Heart left ventricle (tissue), 16 donors: Measurements from ENCODE around the gene MS4A6A. TPM values are rescaled to one million over a fixed set of nuclear protein-coding genes. Genes with fewer than 3 reads are reported as not detected.

ENCODE experiments used
- ATAC-seq, 4 donors: fragments of 200-7000 bp; cut with Tn5 transposase; one replicate each; pipeline ENCODE4 v1.9.1; 2020 to 2022; ENCODE audit warnings: moderate library complexity in 4 of 4, mild to moderate bottlenecking in 3 of 4, moderate number of reproducible peaks in 1 of 4
- DNase-seq, 5 donors: peaks; one replicate each; pipeline ENCODE4 v3.0.0-alpha.2; 2020
- H3K27ac ChIP-seq, 12 donors: fragments of 200-600 bp; sonication (generic) in 4 of 12; one replicate each; pipeline versions ENCODE4 v1.5.0 to v1.8.0; 2016 to 2022; ENCODE audit warnings: mild to moderate bottlenecking in 2 of 12
- H3K27me3 ChIP-seq, 9 donors: fragments of 200-600 bp; sonication (generic) in 2 of 9; one replicate each; pipeline versions ENCODE4 v1.5.1 to v1.8.0; 2016 to 2022; ENCODE audit warnings: mild to moderate bottlenecking in 3 of 9
- H3K36me3 ChIP-seq, 9 donors: fragments of 200-600 bp; sonication (generic) in 2 of 9; one replicate each; pipeline versions ENCODE4 v1.5.0 to v1.8.0; 2018 to 2022; ENCODE audit warnings: mild to moderate bottlenecking in 2 of 9
- H3K4me1 ChIP-seq, 12 donors: fragments of 200-600 bp; sonication (generic) in 4 of 12; one replicate each; pipeline versions ENCODE4 v1.5.0 to v1.8.0; 2016 to 2022; ENCODE audit warnings: mild to moderate bottlenecking in 3 of 12
- H3K4me3 ChIP-seq, 12 donors: fragments of 200-600 bp; sonication (generic) in 4 of 12; one replicate each; pipeline versions ENCODE4 v1.5.0 to v1.8.0; 2017 to 2022; ENCODE audit warnings: mild to moderate bottlenecking in 9 of 12, moderate library complexity in 4 of 12
- H3K9me3 ChIP-seq, 12 donors: fragments of 200-600 bp; sonication (generic) in 4 of 12; one replicate each; pipeline versions ENCODE4 v1.5.0 to v1.8.0; 2016 to 2022; ENCODE audit warnings: mild to moderate bottlenecking in 1 of 12
- CTCF ChIP-seq, 12 donors: fragments of 200-600 bp; sonication (generic) in 4 of 12; IDR thresholded peaks; one replicate each; pipeline versions ENCODE4 v1.5.0 to v1.8.0; 2018 to 2022; ENCODE audit warnings: antibody characterized with exemption in 12 of 12, mild to moderate bottlenecking in 5 of 12
- POLR2A ChIP-seq, 2 donors: fragments of 450-650 bp; IDR thresholded peaks; one replicate each; pipeline ENCODE4 v1.6.1; 2017; ENCODE audit warnings: antibody characterized with exemption in 2 of 2, mild to moderate bottlenecking in 2 of 2, moderate library complexity in 2 of 2
- WGBS, 4 donors: extraction: QIAGEN DNeasy Blood & Tissue Kit in 2 of 4; methylation state at CpG; one replicate each; pipeline versions ENCODE4 v1.1.5 to v1.1.7; 2013 to 2018; 5-methylcytosine and 5-hydroxymethylcytosine counted together
- intact Hi-C, 10 donors: fragments of 100-400 bp; cut with DNase I; formaldehyde crosslinking; loops; one replicate each; pipeline versions ENCODE4 v1.11.1 to v1.14.2; 2022
- microRNA-seq, 4 donors: library from miRNA; unstranded; fragments of <30 nt; microRNA quantifications; one replicate each; pipeline versions ENCODE4 to v1.2.0, GENCODE V29; 2017 to 2020
- polyA plus RNA-seq, 2 donors: library from polyadenylated mRNA; stranded (reverse); fragments of 200-250 nt; gene quantifications; one replicate each; pipeline ENCODE4 v1.2.3, GENCODE V29; 2013
- total RNA-seq, 9 donors: library from RNA; depleted of rRNA in 2 of 9; stranded (reverse); fragments of >200 nt in 2 of 9; fragmentation: NEBNext Ultra II Directional in 3 of 9; extraction: Animal tissue kit (Norgen Biotek cat#: 25700) in 3 of 9; gene quantifications; one replicate each; pipeline versions ENCODE4 v1.1.0 to v1.2.4, GENCODE V29; 2016 to 2023
- donor health status: ischemic (EF 13 %, LVEDD 7.1; RV severe dilation, severe dysfunction).
- donor health status: healthy with polysubstance abuse.
- donor health status: DM: no; HTN: yes; CAD: no.
- donor health status: DM: no; HTN: no; CAD: no.
- donor health status: ischemic (EF 25% LVEDD 6.9; RV normal size, moderate dysfunction).
- donor health status: ischemic (EF 25% LVEDD 5.7; RV mildly dilated, moderate dysfunction).
- donor health status: healthy.
- donor health status: DM: yes; HTN: yes; CAD: no.
- donor health status: ischemic (EF 35%, LVEDD 5.7; RV mildly dilated, moderate dysfunction).
- donor health status: nonischemic (EF 11% LVEDD 7.7; RV severe dilation, severe dysfunction).
- donor health status: DM: yes; HTN: yes; CAD: no.
- donor health status: PGD.
- donor health status: ischemic (EF 29% LVEDD 5.4; RV normal size, mild dysfunction).
- donor health status: nonischemic (EF 23%, LVEDD 6.1; RV moderate dilation, normal function).

The MS4A6A gene
- total and polyA plus RNA-seq, 11 donors: 11.7 to 279 (median 23.0) TPM

GRCh38 chr11:60128376-60128775 is 54.5 kb downstream of the MS4A6A start:
- no peak overlapping the region for H3K27ac ChIP-seq
- ATAC-seq: no peak
- 89 to 95% (median 93%) methylated on average over 2 of the region's 2 CpGs for WGBS, 4 donors
- TF ChIP-seq CTCF (IDR thresholded peaks at IDR 0.05): no peak
- TF ChIP-seq POLR2A (IDR thresholded peaks at IDR 0.05): no peak
- H3K4me1 ChIP-seq: no peaks in the 10 kb centered on the region
- H3K9me3 ChIP-seq: no peaks in the 10 kb centered on the region
- H3K4me3 ChIP-seq: no peak overlapping the region
- no peaks in the 10 kb centered on the region for H3K36me3 ChIP-seq
- no peak for DNase-seq
- intact Hi-C loops: no loop called here
- no peaks in the 10 kb centered on the region for H3K27me3 ChIP-seq

GRCh38 chr11:60127311-60127811 is 55.5 kb downstream of the MS4A6A start:
- peak overlapping the region in 1 of 12 donors; percentile 40 for H3K27ac ChIP-seq
- 69 to 77% (median 71%) methylated on average over 3 of the region's 3 CpGs for WGBS, 4 donors
- no peak for TF ChIP-seq POLR2A (IDR thresholded peaks at IDR 0.05)
- no peak for TF ChIP-seq CTCF (IDR thresholded peaks at IDR 0.05)
- intact Hi-C loops: no loop called here
- no peak overlapping the region for H3K4me3 ChIP-seq
- H3K27me3 ChIP-seq: no peaks in the 10 kb centered on the region
- DNase-seq (no peak), ATAC-seq (peak in 1 of 4 donors; percentile 42)
- H3K36me3 ChIP-seq: no peaks in the 10 kb centered on the region
- H3K4me1 ChIP-seq: no peaks in the 10 kb centered on the region
- no peaks in the 10 kb centered on the region for H3K9me3 ChIP-seq

- no peak for DNase-seq
- TF ChIP-seq CTCF (IDR thresholded peaks at IDR 0.05): no peak
- TF ChIP-seq POLR2A (IDR thresholded peaks at IDR 0.05): no peak
- H3K9me3 ChIP-seq: no peaks in the 10 kb centered on the region
- no peaks in the 10 kb centered on the region for H3K27me3 ChIP-seq
- intact Hi-C loops: no loop called here
- no peak for ATAC-seq
- H3K36me3 ChIP-seq: no peaks in the 10 kb centered on the region
- no peak overlapping the region for H3K4me3 ChIP-seq
- H3K27ac ChIP-seq: no peak overlapping the region
- no peaks in the 10 kb centered on the region for H3K4me1 ChIP-seq
Measured at GRCh38 chr11:60125956-60126585, 56.8 kb downstream of the MS4A6A start.

DNA sequence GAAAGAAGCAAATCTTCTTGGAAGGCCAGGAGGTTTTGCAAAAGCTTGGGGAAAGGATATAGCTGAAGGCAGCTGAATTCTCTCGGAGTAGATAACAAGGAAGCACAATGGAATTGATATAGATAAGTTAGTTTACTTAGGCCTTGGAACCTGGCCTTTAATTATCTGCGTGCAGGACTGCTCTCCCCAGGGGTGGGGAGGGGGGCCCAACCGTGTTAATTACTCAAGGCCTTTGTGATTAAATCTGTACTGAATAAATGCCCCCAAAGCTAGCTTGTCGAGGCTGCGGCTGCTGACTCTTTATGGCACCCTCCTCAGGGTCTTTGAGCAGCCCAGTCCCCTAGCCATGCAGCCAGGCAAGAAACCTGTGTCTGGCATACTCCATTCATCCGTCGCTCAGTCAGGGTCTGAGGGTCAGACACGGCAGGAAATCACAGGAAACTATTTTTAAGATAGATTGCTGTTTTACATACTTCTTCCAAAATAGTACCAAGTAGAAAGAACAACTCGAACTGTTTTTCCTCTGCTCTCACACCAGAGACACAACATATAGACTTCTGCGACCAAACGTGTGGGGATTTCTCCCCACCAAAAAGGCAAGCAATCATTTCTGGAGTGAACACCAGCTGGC is 58.0 kb downstream of the MS4A6A start:
- TF ChIP-seq POLR2A (IDR thresholded peaks at IDR 0.05) (no peak), CTCF (IDR thresholded peaks at IDR 0.05) (no peak)
- intact Hi-C loops: no loop called here
- no peaks in the 10 kb centered on the region for H3K27me3 ChIP-seq
- no peaks in the 10 kb centered on the region for H3K36me3 ChIP-seq
- H3K9me3 ChIP-seq: no peaks in the 10 kb centered on the region
- WGBS, 4 donors: 50 to 53% (median 51%) methylated on average over 11 of the region's 11 CpGs
- no peak overlapping the region for H3K27ac ChIP-seq
- H3K4me1 ChIP-seq: no peaks in the 10 kb centered on the region
- no peak overlapping the region for H3K4me3 ChIP-seq
- DNase-seq: no peak
- no peak for ATAC-seq

Small RNA genes lying within 50 kb of the gene (microRNA-seq; reads per million reads assigned to microRNA genes)
- gene MIR6503: 0 to 0.60 (median 0.19) reads per million in 4 donors

Other genes with a start within 250 kb of the MS4A6A start
- under 1 TPM in 1 of 9 donors, not detected in 8; 0.38 TPM for gene OOSP1, start 244.7 kb downstream of the MS4A6A start, total RNA-seq
- gene OOSP1, start 244.7 kb downstream of the MS4A6A start, polyA plus RNA-seq: not detected
- gene OOSP4A, start 219.1 kb downstream of the MS4A6A start, total RNA-seq: not detected
- gene OOSP4A, start 219.1 kb downstream of the MS4A6A start, polyA plus RNA-seq: not detected
- not detected for gene OOSP4B, start 165.9 kb downstream of the MS4A6A start, total RNA-seq
- not detected for gene OOSP4B, start 165.9 kb downstream of the MS4A6A start, polyA plus RNA-seq
- gene OOSP2, start 142.7 kb downstream of the MS4A6A start, total RNA-seq: not detected
- not detected for gene OOSP2, start 142.7 kb downstream of the MS4A6A start, polyA plus RNA-seq
- 1 to 10 TPM in 1 of 9 donors, not detected in 8; 1.4 TPM for gene MS4A3, start 126.4 kb downstream of the MS4A6A start, total RNA-seq
- gene MS4A3, start 126.4 kb downstream of the MS4A6A start, polyA plus RNA-seq: under 1 TPM in 1 of 2 donors, not detected in 1; 0.11 TPM
- under 1 TPM in 8 of 9 donors, not detected in 1; 0.05 to 0.57 (median 0.19) TPM for gene MS4A2, start 94.4 kb downstream of the MS4A6A start, total RNA-seq
- gene MS4A2, start 94.4 kb downstream of the MS4A6A start, polyA plus RNA-seq: under 1 TPM; 0.01 to 0.04 TPM
- gene MS4A4E, start 60.1 kb upstream of the MS4A6A start, total RNA-seq: 1 to 10 TPM in 2 of 9 donors, under 1 TPM in 6, not detected in 1; 0.34 to 3.4 (median 0.71) TPM
- gene MS4A4E, start 60.1 kb upstream of the MS4A6A start, polyA plus RNA-seq: 1 to 10 TPM in 1 of 2 donors, under 1 TPM in 1; 0.18 to 1.1 TPM
- 10 to 100 TPM in 4 of 9 donors, 1 to 10 TPM in 5; 4.1 to 72.2 (median 10.0) TPM for gene MS4A4A, start 97.6 kb upstream of the MS4A6A start, total RNA-seq
- gene MS4A4A, start 97.6 kb upstream of the MS4A6A start, polyA plus RNA-seq: 1 to 10 TPM; 4.3 to 8.0 TPM
- not detected for gene MS4A6E, start 144.2 kb upstream of the MS4A6A start, total RNA-seq
- under 1 TPM in 1 of 2 donors, not detected in 1; 0.18 TPM for gene MS4A6E, start 144.2 kb upstream of the MS4A6A start, polyA plus RNA-seq
- gene MS4A7, start 195.4 kb upstream of the MS4A6A start, total RNA-seq: 10 to 100 TPM in 4 of 9 donors, 1 to 10 TPM in 5; 5.4 to 57.1 (median 9.8) TPM
- gene MS4A7, start 195.4 kb upstream of the MS4A6A start, polyA plus RNA-seq: 1 to 10 TPM; 2.7 to 3.5 TPM
- gene MS4A14, start 213.4 kb upstream of the MS4A6A start, total RNA-seq: 1 to 10 TPM in 3 of 9 donors, under 1 TPM in 6; 0.15 to 2.7 (median 0.50) TPM
- gene MS4A14, start 213.4 kb upstream of the MS4A6A start, polyA plus RNA-seq: under 1 TPM; 0.12 to 0.69 TPM
- not detected for gene MS4A5, start 246.5 kb upstream of the MS4A6A start, total RNA-seq
- gene MS4A5, start 246.5 kb upstream of the MS4A6A start, polyA plus RNA-seq: not detected